GM12874 (cell line): ENCODE results near the gene USP46.
A peak's percentile ranks its signal among the peaks of the same experiment; 100 is the strongest.

Source experiments
- TF ChIP-seq, protein P1 (sequence below): IDR thresholded peaks from 2 replicates; pipeline ENCODE4 v1.5.1; 2011; ENCODE audit warnings: low read depth, mild to moderate bottlenecking, control low read depth, low read length, moderate library complexity; ENCODE audit not compliant: insufficient read depth

The USP46 gene

DNA sequence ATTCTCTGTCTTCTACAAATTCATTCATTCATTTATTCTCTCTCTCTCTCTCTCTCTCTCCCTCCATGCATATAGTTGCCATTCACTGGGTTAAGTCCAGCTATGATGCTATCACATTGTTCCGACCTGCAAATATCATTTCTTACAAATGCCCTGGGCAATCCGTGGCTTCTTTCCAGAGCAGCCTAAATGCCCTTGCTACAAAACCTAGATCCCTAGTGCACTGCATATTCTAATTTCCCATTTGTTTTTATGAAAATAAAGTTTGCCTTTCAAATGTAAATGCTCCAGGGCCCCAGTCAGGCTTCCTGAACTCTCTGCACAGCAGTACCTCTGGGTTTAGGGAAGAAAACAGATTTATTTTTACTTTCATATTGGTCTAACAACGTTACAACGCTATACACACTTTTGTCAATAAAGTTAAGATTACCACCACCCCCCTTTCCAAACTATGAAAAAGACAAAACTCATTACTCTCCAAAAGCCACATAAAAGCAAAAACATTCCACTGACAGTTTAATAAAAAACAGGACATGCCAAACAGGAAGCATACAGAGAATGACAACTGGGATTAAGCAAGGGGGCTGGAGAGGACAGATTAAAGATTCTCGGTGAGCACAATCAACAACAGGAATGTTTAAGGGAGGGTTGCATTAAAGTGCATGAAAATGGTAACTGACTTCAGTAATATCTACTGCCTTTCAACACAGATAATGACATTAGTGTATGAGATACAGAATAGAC is 104.3 kb downstream of the USP46 start:
- TF ChIP-seq, protein P1, sequence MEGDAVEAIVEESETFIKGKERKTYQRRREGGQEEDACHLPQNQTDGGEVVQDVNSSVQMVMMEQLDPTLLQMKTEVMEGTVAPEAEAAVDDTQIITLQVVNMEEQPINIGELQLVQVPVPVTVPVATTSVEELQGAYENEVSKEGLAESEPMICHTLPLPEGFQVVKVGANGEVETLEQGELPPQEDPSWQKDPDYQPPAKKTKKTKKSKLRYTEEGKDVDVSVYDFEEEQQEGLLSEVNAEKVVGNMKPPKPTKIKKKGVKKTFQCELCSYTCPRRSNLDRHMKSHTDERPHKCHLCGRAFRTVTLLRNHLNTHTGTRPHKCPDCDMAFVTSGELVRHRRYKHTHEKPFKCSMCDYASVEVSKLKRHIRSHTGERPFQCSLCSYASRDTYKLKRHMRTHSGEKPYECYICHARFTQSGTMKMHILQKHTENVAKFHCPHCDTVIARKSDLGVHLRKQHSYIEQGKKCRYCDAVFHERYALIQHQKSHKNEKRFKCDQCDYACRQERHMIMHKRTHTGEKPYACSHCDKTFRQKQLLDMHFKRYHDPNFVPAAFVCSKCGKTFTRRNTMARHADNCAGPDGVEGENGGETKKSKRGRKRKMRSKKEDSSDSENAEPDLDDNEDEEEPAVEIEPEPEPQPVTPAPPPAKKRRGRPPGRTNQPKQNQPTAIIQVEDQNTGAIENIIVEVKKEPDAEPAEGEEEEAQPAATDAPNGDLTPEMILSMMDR = no peak

DNA sequence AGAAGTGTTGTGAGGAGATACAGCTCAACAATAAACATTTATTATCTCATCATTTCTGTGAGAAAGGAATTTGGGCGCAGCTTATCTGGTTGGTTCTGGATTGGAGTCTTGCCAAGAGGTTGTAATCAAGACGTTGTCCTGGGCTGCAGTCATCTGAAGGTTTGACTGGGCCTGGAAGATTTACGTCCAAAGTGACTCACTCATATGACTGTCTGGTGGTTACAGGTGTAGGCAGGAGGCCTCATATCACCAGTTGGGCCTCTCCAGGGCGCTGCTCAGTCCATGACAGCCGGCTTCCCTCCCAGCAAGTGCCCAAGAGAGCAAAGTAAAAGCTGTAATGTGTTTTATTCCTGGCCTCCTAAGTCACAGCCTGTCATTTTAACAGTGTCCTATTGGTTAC is 106.3 kb downstream of the USP46 start:
- TF ChIP-seq, protein P1 = no peak

DNA sequence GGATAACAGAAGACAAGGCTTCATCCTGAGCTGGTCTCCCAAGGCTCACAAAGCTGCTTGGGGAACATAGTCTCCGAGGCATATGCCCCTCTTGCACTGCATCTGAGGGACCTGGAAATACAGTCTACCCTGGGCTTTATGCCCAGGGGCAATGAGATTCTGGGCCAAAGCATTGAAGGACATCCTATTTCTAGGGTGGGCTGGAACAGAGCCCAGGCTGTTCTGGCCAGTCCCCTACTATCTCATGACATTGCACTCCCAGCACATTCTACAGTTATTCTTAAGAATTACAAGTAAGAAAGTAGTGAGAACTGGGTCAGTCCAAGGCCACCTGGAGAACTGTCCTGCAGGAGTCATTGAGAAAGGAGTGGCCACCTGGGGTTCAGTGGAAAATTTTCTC is 107.6 kb downstream of the USP46 start:
- TF ChIP-seq, protein P1 = no peak

DNA sequence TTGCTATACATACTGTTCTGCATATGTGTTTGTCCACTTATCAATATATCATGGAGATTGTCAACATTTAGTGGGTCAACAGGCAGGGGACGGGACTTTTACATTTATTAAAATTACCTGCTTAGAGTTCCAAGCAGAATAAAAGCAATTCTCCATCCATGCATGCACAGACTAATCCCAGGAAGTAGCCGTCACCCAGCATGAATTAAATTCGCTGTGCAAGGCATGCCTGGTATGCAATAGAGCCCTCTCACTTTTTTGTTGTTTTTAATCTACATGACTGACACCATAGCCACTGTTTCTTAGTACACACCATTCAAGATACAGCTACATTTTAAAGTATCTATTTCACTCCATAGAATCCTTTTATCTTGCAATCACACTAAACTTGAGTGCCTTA is 108.9 kb downstream of the USP46 start:
- TF ChIP-seq, protein P1 = no peak

DNA sequence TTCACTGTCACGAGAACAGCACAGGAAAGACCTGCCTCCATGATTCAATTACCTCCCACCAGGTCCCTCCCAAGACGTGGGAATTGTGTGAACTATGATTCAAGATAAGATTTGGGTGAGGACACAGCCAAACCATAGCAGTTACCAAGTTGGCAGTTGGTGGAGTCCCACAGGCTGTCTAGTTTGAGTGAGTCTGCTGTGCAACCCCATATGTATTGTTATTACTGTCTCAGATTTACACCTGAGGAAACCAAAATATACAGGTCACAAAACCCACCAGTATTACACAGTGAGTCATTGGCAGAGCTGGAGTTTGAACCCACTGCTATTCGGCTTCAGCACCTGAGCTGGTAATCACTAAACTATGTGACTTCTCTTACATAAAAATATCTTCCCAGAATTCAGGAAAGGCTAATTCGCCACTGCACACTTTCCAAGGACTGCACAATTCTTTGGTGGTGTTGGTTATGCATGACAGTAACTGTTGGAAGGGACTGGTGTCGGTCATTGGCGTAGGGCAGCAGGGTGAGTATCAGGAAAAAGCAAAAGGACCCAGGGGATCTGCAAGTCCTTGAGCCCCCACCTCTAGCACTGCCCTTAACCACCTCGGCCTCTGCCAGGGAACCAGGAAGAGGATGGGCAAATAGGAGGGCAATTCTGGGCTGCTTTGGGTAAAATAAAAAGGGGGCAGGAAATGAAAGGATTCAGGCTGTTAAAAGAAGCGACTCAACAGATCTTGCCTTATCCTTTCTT is 110.1 kb downstream of the USP46 start:
- TF ChIP-seq, protein P1 = no peak

DNA sequence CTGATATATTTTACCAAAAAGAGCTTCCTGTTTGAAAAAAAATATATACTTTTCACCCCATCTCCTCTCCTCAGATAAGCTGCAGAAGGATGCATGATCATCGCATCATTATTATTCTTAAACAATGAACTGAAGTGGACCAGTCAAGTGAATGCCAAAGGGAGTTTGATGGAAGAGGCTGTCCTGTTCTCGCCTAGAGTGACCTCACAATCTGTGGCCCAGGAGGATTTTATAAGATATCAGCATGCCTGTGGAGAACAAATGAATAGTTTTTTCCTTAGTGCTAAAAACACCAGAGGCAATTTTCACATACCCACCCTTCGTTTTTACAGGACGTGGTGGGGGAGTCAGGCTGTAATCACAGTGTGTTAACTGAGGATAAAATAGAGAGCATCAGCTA is 112.7 kb downstream of the USP46 start:
- TF ChIP-seq, protein P1 = no peak

DNA sequence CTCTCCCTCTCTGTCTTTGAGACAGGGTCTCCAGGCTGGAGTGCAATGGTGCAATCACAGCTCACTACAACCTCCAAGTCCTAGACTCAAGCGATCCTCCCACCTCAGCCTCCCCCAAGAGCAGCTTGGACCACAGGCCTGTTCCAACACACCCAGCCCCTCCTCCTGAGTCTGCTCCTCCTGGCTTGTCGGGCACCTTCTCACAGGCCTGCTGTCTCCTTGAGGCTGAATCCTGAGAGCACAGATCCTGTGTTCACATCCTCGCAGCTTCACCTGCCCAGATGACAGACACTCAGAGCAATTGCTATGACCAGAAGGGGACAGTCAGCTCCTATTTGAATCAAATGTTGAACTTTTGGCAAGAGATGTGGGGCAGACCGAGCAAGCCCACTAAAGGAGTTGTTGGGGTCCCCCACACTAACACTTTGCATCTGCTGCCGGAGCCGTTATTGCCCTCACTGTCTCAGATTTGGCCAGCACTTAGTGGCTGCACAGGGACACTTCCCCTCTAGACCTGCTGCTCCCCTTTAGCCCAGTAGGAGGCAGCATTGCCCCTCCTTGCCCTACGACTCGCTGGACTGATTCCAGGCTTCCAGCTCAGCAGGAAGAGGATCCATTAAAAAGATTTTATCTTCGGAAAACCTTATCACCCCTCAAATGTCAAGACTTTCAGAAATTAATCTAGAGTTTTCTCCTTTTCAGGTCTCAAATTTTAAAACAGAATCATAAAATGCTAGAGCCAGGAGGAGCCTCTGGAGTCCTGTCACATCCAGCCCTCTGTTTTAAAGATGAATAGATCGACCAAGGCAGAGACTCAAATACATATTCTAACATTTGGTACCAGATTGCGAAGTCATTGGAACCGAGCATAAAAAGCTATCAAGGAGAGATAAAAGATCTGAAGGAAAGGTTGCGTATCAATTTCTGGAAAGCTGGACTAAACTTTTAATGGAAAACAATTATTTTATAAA is 113.7 kb downstream of the USP46 start:
- TF ChIP-seq, protein P1 = peak; percentile 94
